Endothelial cell of umbilical vein (primary cell): ENCODE data around the gene FOXJ3. TPM values are rescaled to one million over a fixed set of nuclear protein-coding genes. Genes with fewer than 3 reads are reported as not detected.

Experiments used
- BruUV-seq: library from RNA; stranded (reverse); fragments of 400-500 nt; replicated peaks from 2 replicates; lab custom pipeline; 2021; lab: Mats Ljungman, UMichigan
- CTCF ChIA-PET: fragments of 300-600, 350-600 bp; sonication (Branson Sonifier 250); formaldehyde crosslinking; loops from one replicate; lab custom pipeline; 2021; ENCODE audit warnings: antibody characterized with exemption, inconsistent platforms; lab: Charles Lee
- POLR2A ChIA-PET: fragments of 300-600, 350-600 bp; sonication (Branson Sonifier 250); formaldehyde crosslinking; loops from one replicate; lab custom pipeline; 2021; ENCODE audit warnings: antibody characterized with exemption, inconsistent platforms; lab: Charles Lee
- DNase-seq: peaks from one replicate; pipeline ENCODE4 v3.0.0-alpha.2; 2011; ENCODE audit warnings: low read depth, low spot score
- FAIRE-seq: peaks from 2 replicates; lab custom pipeline; 2011; peaks lifted over from hg19 to GRCh38; lab: Jason Lieb, UNC
- H2AFZ ChIP-seq: 2 replicates; pipeline ENCODE4 v1.6.0; 2012; ENCODE audit warnings: low read depth, low read length, control low read depth, inconsistent platforms
- H3K27ac ChIP-seq: 2 replicates; pipeline ENCODE4 v1.5.1; 2011; ENCODE audit warnings: low read depth, mild to moderate bottlenecking, control low read depth, low read length, moderate library complexity; ENCODE audit not compliant: insufficient read depth
- H3K27me3 ChIP-seq, 2 experiments: 2 replicates each; pipeline versions ENCODE4 v1.6.0 to v1.6.1; 2011; ENCODE audit warnings: low read length in 2 of 2, mixed read lengths in 1 of 2; ENCODE audit not compliant: control insufficient read depth in 2 of 2, insufficient read depth in 2 of 2
- H3K36me3 ChIP-seq, 2 experiments: 2 replicates in 1 of 2; 3 replicates in 1 of 2; pipeline ENCODE4 v1.5.1; 2011; ENCODE audit warnings: low read length in 2 of 2, mild to moderate bottlenecking in 1 of 2, moderate library complexity in 1 of 2; ENCODE audit not compliant: control insufficient read depth in 2 of 2, insufficient read depth in 2 of 2; ENCODE audit errors: extremely low read depth in 1 of 2
- H3K4me1 ChIP-seq: 3 replicates; pipeline ENCODE4 v1.5.1; 2011; ENCODE audit warnings: mild to moderate bottlenecking, low read length; ENCODE audit not compliant: control insufficient read depth, insufficient read depth; ENCODE audit errors: extremely low read depth
- H3K4me2 ChIP-seq: 2 replicates; pipeline ENCODE4 v1.6.1; 2011; ENCODE audit warnings: low read length, control low read depth, mixed read lengths; ENCODE audit not compliant: insufficient read depth
- H3K4me3 ChIP-seq, 3 experiments: fragments of 200-600 bp in 1 of 3; sonication (generic), shearing (Covaris generic) in 1 of 3; replicated peaks in 1 of 3; 2 replicates each; pipeline ENCODE4 v1.5.1; 2011 to 2016; ENCODE audit warnings: control low read depth in 3 of 3, low read length in 3 of 3, mild to moderate bottlenecking in 2 of 3, inconsistent platforms in 1 of 3, low read depth in 1 of 3, moderate library complexity in 1 of 3; ENCODE audit not compliant: insufficient read depth in 1 of 3
- H3K79me2 ChIP-seq: 2 replicates; pipeline ENCODE4 v1.6.0; 2012; ENCODE audit warnings: low read length, inconsistent platforms; ENCODE audit not compliant: control insufficient read depth, insufficient read depth
- H3K9ac ChIP-seq: replicated peaks from 2 replicates; pipeline ENCODE3; 2011; ENCODE audit warnings: low read length, control low read depth; ENCODE audit not compliant: insufficient read depth; ENCODE audit errors: extremely low read depth
- H3K9me1 ChIP-seq: replicated peaks from 3 replicates; pipeline ENCODE4 v1.6.0; 2011; ENCODE audit warnings: mild to moderate bottlenecking, low read length; ENCODE audit not compliant: control insufficient read depth, insufficient read depth; ENCODE audit errors: extremely low read depth
- H3K9me3 ChIP-seq: replicated peaks from 2 replicates; pipeline ENCODE4 v1.5.1; 2012; ENCODE audit warnings: low read length, inconsistent platforms; ENCODE audit not compliant: control insufficient read depth, insufficient read depth
- H4K20me1 ChIP-seq: replicated peaks from 2 replicates; pipeline ENCODE3; 2011; ENCODE audit warnings: mild to moderate bottlenecking, low read length; ENCODE audit not compliant: control insufficient read depth, insufficient read depth; ENCODE audit errors: extremely low read depth
- EZH2 ChIP-seq: IDR thresholded peaks from 2 replicates; pipeline ENCODE4 v1.6.1; 2012; ENCODE audit warnings: borderline replicate concordance, low read depth, mild to moderate bottlenecking, moderate library complexity, low read length, inconsistent platforms; ENCODE audit not compliant: severe bottlenecking
- FOS ChIP-seq: IDR thresholded peaks from 2 replicates; pipeline ENCODE4 v1.6.1; 2011; ENCODE audit warnings: mild to moderate bottlenecking, low read length, moderate library complexity, borderline replicate concordance; ENCODE audit not compliant: insufficient read depth
- GATA2 ChIP-seq: IDR thresholded peaks from 2 replicates; pipeline ENCODE4 v1.7.0; 2011; ENCODE audit warnings: low read depth, mild to moderate bottlenecking, moderate library complexity, mixed read lengths, low read length; ENCODE audit not compliant: insufficient read length, insufficient read depth
- JUN ChIP-seq: IDR thresholded peaks from 2 replicates; pipeline ENCODE4 v1.6.1; 2011; ENCODE audit warnings: borderline replicate concordance, low read depth; ENCODE audit not compliant: insufficient read length, insufficient read depth
- MYC ChIP-seq: IDR thresholded peaks from one replicate; pipeline ENCODE4 v1.6.1; 2011; ENCODE audit warnings: mild to moderate bottlenecking, low read depth, low read length
- POLR2A ChIP-seq: IDR thresholded peaks from 2 replicates; pipeline ENCODE4 v1.6.1; 2012; ENCODE audit warnings: low read depth, mild to moderate bottlenecking, control low read depth, low read length
- POLR2AphosphoS5 ChIP-seq: IDR thresholded peaks from 2 replicates; pipeline ENCODE4 v1.6.1; 2012; ENCODE audit warnings: low read depth, mild to moderate bottlenecking, control low read depth, low read length, moderate library complexity; ENCODE audit not compliant: insufficient read depth
- dilution Hi-C: fragments of 300-500 bp; cut with MboI; formaldehyde crosslinking; loops from one replicate; pipeline ENCODE4 v1.15.0; 2019; ENCODE audit warnings: low sequenced_read_pairs; ENCODE audit not compliant: extremely low pct_ligation_motif_present
- intact Hi-C: fragments of 100-400 bp; cut with micrococcal nuclease; formaldehyde crosslinking; loops from one replicate; pipeline ENCODE4 v1.10.0; 2022
- polyA plus RNA-seq, 4 experiments: library from polyadenylated mRNA; depleted of rRNA in 3 of 4; stranded (reverse) in 3 of 4; unstranded in 1 of 4; fragments of >200 nt; gene quantifications; 2 replicates each; pipeline versions ENCODE4 v1.2.1 to v1.2.3, GENCODE V29; 2011 to 2012; ENCODE audit warnings: missing spikeins in 1 of 4
- total RNA-seq: library from RNA; stranded (reverse); gene quantifications from 2 replicates; pipeline ENCODE4 v1.2.3, GENCODE V29; 2021
- TF ChIP-seq, protein P1 (sequence below), 2 donors: IDR thresholded peaks; 1 replicate in 1 of 2; 2 replicates in 1 of 2; pipeline ENCODE4 v1.5.1; 2011; ENCODE audit warnings: low read length in 2 of 2, mild to moderate bottlenecking in 2 of 2, moderate library complexity in 2 of 2, control low read depth in 1 of 2, inconsistent platforms in 1 of 2, low read depth in 1 of 2; ENCODE audit not compliant: insufficient read depth in 1 of 2; ENCODE audit errors: extremely low read depth in 1 of 2
- TF ChIP-seq, protein P2 (sequence below): IDR thresholded peaks from 2 replicates; pipeline ENCODE4 v1.6.1; 2011; ENCODE audit not compliant: insufficient read depth, insufficient read length

The FOXJ3 gene
- total and polyA plus RNA-seq, 2 donors (not counting 3 experiments of a cell fraction or from before 2014, with no cell fraction given), result 34.7 to 38.8 TPM

DNA sequence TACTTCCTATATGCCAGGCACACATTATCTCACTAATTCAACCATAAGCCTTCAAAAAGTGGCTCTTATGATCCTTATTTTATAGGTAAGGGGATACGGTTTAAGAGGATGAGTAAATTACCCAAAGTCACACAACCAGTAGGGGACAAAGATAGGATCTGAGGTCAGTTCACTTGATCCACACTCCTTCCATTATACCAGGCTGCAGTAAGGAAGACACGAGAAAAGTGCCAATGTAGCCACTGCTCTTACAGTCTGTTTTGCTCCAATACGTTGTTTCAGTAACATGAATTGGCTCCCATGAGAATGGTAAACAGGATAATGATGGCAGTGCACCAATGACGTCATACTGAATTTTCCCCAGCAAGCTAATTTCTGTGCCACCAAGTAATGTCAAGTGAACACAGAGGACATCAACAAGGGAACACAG is 155.1 kb downstream of the FOXJ3 start:
- no peaks in the 10 kb centered on the region for H3K27me3 ChIP-seq
- no peak for FAIRE-seq
- POLR2A ChIA-PET, result no interaction called here
- CTCF ChIA-PET, result interaction anchor here (3.0 kb wide), 1 partner anchor 154 kb away, joined by 19 read pairs; the partner anchor contains the start of gene FOXJ3
- H3K4me3 ChIP-seq, result no peak overlapping the region
- peaks cover 26% of the 10 kb centered on the region for H3K4me1 ChIP-seq
- H3K9me1 ChIP-seq, result no peaks in the 10 kb centered on the region
- no peaks in the 10 kb centered on the region for H3K9me3 ChIP-seq
- H3K79me2 ChIP-seq, result no peaks in the 10 kb centered on the region
- intact Hi-C loops, result loop anchor here (10.0 kb wide), 1 partner anchor 475 kb away; the partner anchor contains the start of gene PPIH
- dilution Hi-C loops, result no loop called here
- peak; percentile 27 for DNase-seq
- H3K27ac ChIP-seq, result no peak overlapping the region
- H3K36me3 ChIP-seq, result peaks cover 0 to 2% of the 10 kb centered on the region in 2 experiments
- H3K4me2 ChIP-seq, result no peak overlapping the region
- TF ChIP-seq, protein P1, sequence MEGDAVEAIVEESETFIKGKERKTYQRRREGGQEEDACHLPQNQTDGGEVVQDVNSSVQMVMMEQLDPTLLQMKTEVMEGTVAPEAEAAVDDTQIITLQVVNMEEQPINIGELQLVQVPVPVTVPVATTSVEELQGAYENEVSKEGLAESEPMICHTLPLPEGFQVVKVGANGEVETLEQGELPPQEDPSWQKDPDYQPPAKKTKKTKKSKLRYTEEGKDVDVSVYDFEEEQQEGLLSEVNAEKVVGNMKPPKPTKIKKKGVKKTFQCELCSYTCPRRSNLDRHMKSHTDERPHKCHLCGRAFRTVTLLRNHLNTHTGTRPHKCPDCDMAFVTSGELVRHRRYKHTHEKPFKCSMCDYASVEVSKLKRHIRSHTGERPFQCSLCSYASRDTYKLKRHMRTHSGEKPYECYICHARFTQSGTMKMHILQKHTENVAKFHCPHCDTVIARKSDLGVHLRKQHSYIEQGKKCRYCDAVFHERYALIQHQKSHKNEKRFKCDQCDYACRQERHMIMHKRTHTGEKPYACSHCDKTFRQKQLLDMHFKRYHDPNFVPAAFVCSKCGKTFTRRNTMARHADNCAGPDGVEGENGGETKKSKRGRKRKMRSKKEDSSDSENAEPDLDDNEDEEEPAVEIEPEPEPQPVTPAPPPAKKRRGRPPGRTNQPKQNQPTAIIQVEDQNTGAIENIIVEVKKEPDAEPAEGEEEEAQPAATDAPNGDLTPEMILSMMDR (IDR thresholded peaks at IDR 0.05; ENCODE audit: extremely low read depth in 1 of 2, insufficient read depth in 1 of 2, low read depth in 1 of 2, low read length in 2 of 2), result no peak
- TF ChIP-seq, protein P2, sequence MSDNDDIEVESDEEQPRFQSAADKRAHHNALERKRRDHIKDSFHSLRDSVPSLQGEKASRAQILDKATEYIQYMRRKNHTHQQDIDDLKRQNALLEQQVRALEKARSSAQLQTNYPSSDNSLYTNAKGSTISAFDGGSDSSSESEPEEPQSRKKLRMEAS, result no peak
- TF ChIP-seq MYC (no peak), POLR2A (no peak), JUN (no peak), EZH2 (no peak), FOS (no peak), POLR2AphosphoS5 (no peak), GATA2 (no peak)
- no TSS peak for BruUV-seq
- no peak overlapping the region for H3K9ac ChIP-seq
- H4K20me1 ChIP-seq, result no peaks in the 10 kb centered on the region
- H2AFZ ChIP-seq, result no peak overlapping the region
